ENCODE results near the gene VWA5B2. TPM values are rescaled to one million over a fixed set of nuclear protein-coding genes. Genes with fewer than 3 reads are reported as not detected.

The VWA5B2 gene
- total RNA-seq, 1 experiment from 2014 or later: 2.7 TPM

- Histone ChIP-seq H4K8ac (replicated peaks; ENCODE audit: insufficient read length, low read depth, low read length) (no peak overlapping the region), H3K56ac (ENCODE audit: insufficient read length, low read depth, low read length) (no peak overlapping the region), H3K27ac (ENCODE audit: insufficient read length, low read depth, low read length) (no peak overlapping the region), H2BK120ac (ENCODE audit: low read depth, low read length, poor library complexity, severe bottlenecking) (no peak overlapping the region), H2BK15ac (ENCODE audit: low read depth, low read length) (no peak overlapping the region), H3K23ac (ENCODE audit: insufficient read length, low read depth, low read length) (no peak overlapping the region), H4K5ac (ENCODE audit: insufficient read length, low read depth, low read length) (no peak overlapping the region), H2BK20ac (ENCODE audit: low read depth, low read length, poor library complexity, severe bottlenecking) (no peak overlapping the region), H3K14ac (ENCODE audit: insufficient read depth, low read length) (no peak overlapping the region), H2AK5ac (ENCODE audit: insufficient read length, low read length) (no peak overlapping the region), H3K4ac (ENCODE audit: low read depth, low read length) (no peak overlapping the region), H3K4me2 (ENCODE audit: insufficient read depth, insufficient read length, low read length) (no peak overlapping the region), H2BK5ac (ENCODE audit: insufficient read length, low read length) (no peak overlapping the region), H3T11ph (ENCODE audit: low read length) (no peak overlapping the region), H3K27me3 (ENCODE audit: insufficient read depth, low read length) (no peaks in the 10 kb centered on the region), H2AFZ (ENCODE audit: low read length) (no peak overlapping the region), H3K18ac (ENCODE audit: insufficient read length, low read depth, low read length) (no peak overlapping the region), H4K20me1 (ENCODE audit: control insufficient read depth, insufficient read depth, insufficient read length) (no peaks in the 10 kb centered on the region), H3K9me3 (ENCODE audit: control insufficient read depth, low read depth, low read length) (no peaks in the 10 kb centered on the region), H3K23me2 (ENCODE audit: insufficient read length, low read depth, low read length, poor library complexity, severe bottlenecking) (no peaks in the 10 kb centered on the region), H3K4me1 (ENCODE audit: insufficient read depth, low read length) (no peaks in the 10 kb centered on the region), H3K9ac (ENCODE audit: extremely low read depth, insufficient read length, low read length) (no peak overlapping the region), H2BK12ac (ENCODE audit: insufficient read length, low read depth, low read length) (no peak overlapping the region), H4K91ac (ENCODE audit: insufficient read length, low read depth, low read length) (no peak overlapping the region), H3K79me1 (ENCODE audit: insufficient read depth, low read depth, low read length, poor library complexity, severe bottlenecking) (no peaks in the 10 kb centered on the region), H3K79me2 (ENCODE audit: insufficient read depth, low read length) (no peaks in the 10 kb centered on the region)
- TF ChIP-seq, protein P1, sequence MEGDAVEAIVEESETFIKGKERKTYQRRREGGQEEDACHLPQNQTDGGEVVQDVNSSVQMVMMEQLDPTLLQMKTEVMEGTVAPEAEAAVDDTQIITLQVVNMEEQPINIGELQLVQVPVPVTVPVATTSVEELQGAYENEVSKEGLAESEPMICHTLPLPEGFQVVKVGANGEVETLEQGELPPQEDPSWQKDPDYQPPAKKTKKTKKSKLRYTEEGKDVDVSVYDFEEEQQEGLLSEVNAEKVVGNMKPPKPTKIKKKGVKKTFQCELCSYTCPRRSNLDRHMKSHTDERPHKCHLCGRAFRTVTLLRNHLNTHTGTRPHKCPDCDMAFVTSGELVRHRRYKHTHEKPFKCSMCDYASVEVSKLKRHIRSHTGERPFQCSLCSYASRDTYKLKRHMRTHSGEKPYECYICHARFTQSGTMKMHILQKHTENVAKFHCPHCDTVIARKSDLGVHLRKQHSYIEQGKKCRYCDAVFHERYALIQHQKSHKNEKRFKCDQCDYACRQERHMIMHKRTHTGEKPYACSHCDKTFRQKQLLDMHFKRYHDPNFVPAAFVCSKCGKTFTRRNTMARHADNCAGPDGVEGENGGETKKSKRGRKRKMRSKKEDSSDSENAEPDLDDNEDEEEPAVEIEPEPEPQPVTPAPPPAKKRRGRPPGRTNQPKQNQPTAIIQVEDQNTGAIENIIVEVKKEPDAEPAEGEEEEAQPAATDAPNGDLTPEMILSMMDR (conservative IDR thresholded peaks at IDR 0.05): no peak
- Mint-ChIP-seq H3K4me1 (no peaks in the 10 kb centered on the region), H3K9me3 (no peaks in the 10 kb centered on the region), H3K27me3 (ENCODE audit: low read depth) (peaks cover 6% of the 10 kb centered on the region), H3K4me3 (no peak overlapping the region), H3K27ac (no peak overlapping the region), H3K36me3 (ENCODE audit: insufficient read depth in 1 of 3, low read depth in 3 of 3) (no peaks in the 10 kb centered on the region)
- DNase-seq: no peak
- WGBS (ENCODE audit: extremely low coverage, insufficient read length, low lambda C conversion rate): no CpG with 5 or more reads among the region's 5 CpGs
These were observed 17.7 kb upstream of the VWA5B2 start for GRCh38 chr3:184211718-184212117.
